ENCODE measurements around the gene PTPRM.

The PTPRM gene

GRCh38 chr18:8073167-8073566 is 506.1 kb downstream of the PTPRM start:
- H3K4me1 ChIP-seq (ENCODE audit: insufficient read depth, insufficient read length), result no peaks in the 10 kb centered on the region
- no peak overlapping the region for H3K9ac ChIP-seq (ENCODE audit: insufficient read length, low read depth)
- no peaks in the 10 kb centered on the region for H3K27me3 ChIP-seq (ENCODE audit: insufficient read depth, insufficient read length)
- peaks cover 4% of the 10 kb centered on the region for H3K36me3 ChIP-seq (ENCODE audit: insufficient read depth, insufficient read length, low read length)
- H3K4me3 ChIP-seq (ENCODE audit: insufficient read length, low read depth), result no peak overlapping the region
- H3K9me3 ChIP-seq (ENCODE audit: insufficient read depth, low read length), result no peaks in the 10 kb centered on the region
- DNase-seq (ENCODE audit: low read depth, low spot score), result no peak
- TF ChIP-seq YY1 (IDR thresholded peaks at IDR 0.05; ENCODE audit: insufficient read depth, insufficient read length) (no peak), ZNF274 (IDR thresholded peaks at IDR 0.05; ENCODE audit: low read depth, low read length) (no peak), SUZ12 (IDR thresholded peaks at IDR 0.05; ENCODE audit: extremely low read depth, insufficient read depth, insufficient read length) (no peak)

DNA sequence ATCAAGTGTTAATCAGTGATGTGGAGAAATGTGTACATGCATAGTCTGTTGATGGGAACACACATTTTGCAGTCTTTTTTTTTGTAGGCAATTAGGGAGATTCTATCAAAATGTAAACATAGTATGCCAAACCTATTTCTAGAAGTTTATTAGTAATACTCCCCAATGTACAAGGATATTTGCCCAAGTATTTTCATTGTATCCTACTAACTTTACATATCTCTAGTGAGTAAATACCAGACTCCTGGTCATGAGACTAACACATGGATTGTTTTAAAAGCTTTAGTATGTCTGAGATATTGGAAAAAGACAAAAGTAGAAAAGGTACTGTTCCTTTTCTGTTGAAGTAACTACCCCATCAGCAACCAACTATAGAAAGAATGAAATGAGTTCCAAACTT is 513.0 kb downstream of the PTPRM start:
- TF ChIP-seq ZNF274 (IDR thresholded peaks at IDR 0.05; ENCODE audit: low read depth, low read length), result no peak
- no peak for TF ChIP-seq YY1 (IDR thresholded peaks at IDR 0.05; ENCODE audit: insufficient read depth, insufficient read length)
- TF ChIP-seq SUZ12 (IDR thresholded peaks at IDR 0.05; ENCODE audit: extremely low read depth, insufficient read depth, insufficient read length), result no peak
- Histone ChIP-seq H3K4me1 (ENCODE audit: insufficient read depth, insufficient read length) (no peaks in the 10 kb centered on the region), H3K4me3 (ENCODE audit: insufficient read length, low read depth) (no peak overlapping the region), H3K9ac (ENCODE audit: insufficient read length, low read depth) (no peak overlapping the region), H3K27me3 (ENCODE audit: insufficient read depth, insufficient read length) (no peaks in the 10 kb centered on the region), H3K9me3 (ENCODE audit: insufficient read depth, low read length) (no peaks in the 10 kb centered on the region), H3K36me3 (ENCODE audit: insufficient read depth, insufficient read length, low read length) (no peaks in the 10 kb centered on the region)
- DNase-seq (ENCODE audit: low read depth, low spot score), result no peak

DNA sequence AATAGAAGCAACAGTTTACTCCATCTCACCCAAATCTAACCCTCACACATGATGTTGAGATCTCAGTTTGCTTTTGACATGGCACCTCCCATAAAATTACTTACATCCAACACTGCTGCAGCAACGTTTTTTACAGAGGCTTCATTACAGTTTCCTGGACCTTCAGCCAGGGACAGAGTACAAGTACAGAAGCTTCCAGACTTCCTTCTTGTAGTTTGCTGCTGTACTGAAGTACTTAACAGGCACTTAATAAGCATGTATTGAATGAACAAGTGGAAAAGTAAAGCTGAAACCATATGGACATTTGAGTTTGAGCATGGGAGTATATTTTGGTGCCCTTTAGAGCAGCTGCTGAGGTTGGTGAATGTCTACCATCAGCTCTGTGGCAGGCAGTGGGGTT is 514.2 kb downstream of the PTPRM start:
- DNase-seq (ENCODE audit: low read depth, low spot score), result no peak
- Histone ChIP-seq H3K4me1 (ENCODE audit: insufficient read depth, insufficient read length) (no peaks in the 10 kb centered on the region), H3K4me3 (ENCODE audit: insufficient read length, low read depth) (no peak overlapping the region), H3K9me3 (ENCODE audit: insufficient read depth, low read length) (no peaks in the 10 kb centered on the region), H3K36me3 (ENCODE audit: insufficient read depth, insufficient read length, low read length) (peaks cover 3% of the 10 kb centered on the region), H3K27me3 (ENCODE audit: insufficient read depth, insufficient read length) (no peaks in the 10 kb centered on the region), H3K9ac (ENCODE audit: insufficient read length, low read depth) (no peak overlapping the region)
- TF ChIP-seq SUZ12 (IDR thresholded peaks at IDR 0.05; ENCODE audit: extremely low read depth, insufficient read depth, insufficient read length), result no peak
- no peak for TF ChIP-seq ZNF274 (IDR thresholded peaks at IDR 0.05; ENCODE audit: low read depth, low read length)
- TF ChIP-seq YY1 (IDR thresholded peaks at IDR 0.05; ENCODE audit: insufficient read depth, insufficient read length), result no peak

- DNase-seq (ENCODE audit: low read depth, low spot score), result no peak
- H3K9ac ChIP-seq (ENCODE audit: insufficient read length, low read depth), result no peak overlapping the region
Measured at GRCh38 chr18:8081872-8082553, 514.9 kb downstream of the PTPRM start.

GRCh38 chr18:8084160-8084559 is 517.0 kb downstream of the PTPRM start:
- no peaks in the 10 kb centered on the region for H3K27me3 ChIP-seq (ENCODE audit: insufficient read depth, insufficient read length)
- H3K4me3 ChIP-seq (ENCODE audit: insufficient read length, low read depth), result no peak overlapping the region
- H3K9ac ChIP-seq (ENCODE audit: insufficient read length, low read depth), result no peak overlapping the region
- H3K36me3 ChIP-seq (ENCODE audit: insufficient read depth, insufficient read length, low read length), result peaks cover 3% of the 10 kb centered on the region
- no peaks in the 10 kb centered on the region for H3K9me3 ChIP-seq (ENCODE audit: insufficient read depth, low read length)
- TF ChIP-seq YY1 (IDR thresholded peaks at IDR 0.05; ENCODE audit: insufficient read depth, insufficient read length) (no peak), ZNF274 (IDR thresholded peaks at IDR 0.05; ENCODE audit: low read depth, low read length) (no peak), SUZ12 (IDR thresholded peaks at IDR 0.05; ENCODE audit: extremely low read depth, insufficient read depth, insufficient read length) (no peak)
- no peaks in the 10 kb centered on the region for H3K4me1 ChIP-seq (ENCODE audit: insufficient read depth, insufficient read length)
- DNase-seq (ENCODE audit: low read depth, low spot score), result peak; percentile 57

More at GRCh38 chr18:8081872-8082553, 514.9 kb downstream of the PTPRM start:
- Histone ChIP-seq H3K4me3 (ENCODE audit: insufficient read length, low read depth) (no peak overlapping the region), H3K36me3 (ENCODE audit: insufficient read depth, insufficient read length, low read length) (peaks cover 3% of the 10 kb centered on the region), H3K27me3 (ENCODE audit: insufficient read depth, insufficient read length) (no peaks in the 10 kb centered on the region), H3K9me3 (ENCODE audit: insufficient read depth, low read length) (no peaks in the 10 kb centered on the region), H3K4me1 (ENCODE audit: insufficient read depth, insufficient read length) (no peaks in the 10 kb centered on the region)
- TF ChIP-seq ZNF274 (IDR thresholded peaks at IDR 0.05; ENCODE audit: low read depth, low read length) (no peak), YY1 (IDR thresholded peaks at IDR 0.05; ENCODE audit: insufficient read depth, insufficient read length) (no peak), SUZ12 (IDR thresholded peaks at IDR 0.05; ENCODE audit: extremely low read depth, insufficient read depth, insufficient read length) (no peak)

DNA sequence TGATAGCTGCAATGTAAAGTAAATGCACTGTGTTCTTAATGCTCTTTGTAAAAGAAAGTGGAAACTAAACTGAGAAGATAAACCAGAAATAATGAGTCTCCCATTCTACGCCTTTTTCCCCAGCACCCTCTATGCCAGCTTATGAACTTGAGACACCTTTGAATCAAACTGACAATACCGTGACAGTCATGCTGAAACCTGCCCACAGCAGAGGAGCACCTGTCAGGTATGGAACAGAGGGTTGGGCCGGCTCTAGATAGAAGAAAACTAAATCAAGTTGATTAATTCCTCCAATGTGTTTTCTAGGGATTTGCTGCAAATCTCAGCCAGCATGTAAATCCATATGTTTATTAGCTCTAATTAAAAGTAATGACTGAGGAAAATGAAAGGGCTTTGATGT is 521.5 kb downstream of the PTPRM start:
- H3K27me3 ChIP-seq (ENCODE audit: insufficient read depth, insufficient read length), result no peaks in the 10 kb centered on the region
- no peak for DNase-seq (ENCODE audit: low read depth, low spot score)
- H3K9me3 ChIP-seq (ENCODE audit: insufficient read depth, low read length), result no peaks in the 10 kb centered on the region
- no peak overlapping the region for H3K4me3 ChIP-seq (ENCODE audit: insufficient read length, low read depth)
- H3K9ac ChIP-seq (ENCODE audit: insufficient read length, low read depth), result no peak overlapping the region
- peaks cover 3% of the 10 kb centered on the region for H3K36me3 ChIP-seq (ENCODE audit: insufficient read depth, insufficient read length, low read length)
- TF ChIP-seq YY1 (IDR thresholded peaks at IDR 0.05; ENCODE audit: insufficient read depth, insufficient read length) (no peak), SUZ12 (IDR thresholded peaks at IDR 0.05; ENCODE audit: extremely low read depth, insufficient read depth, insufficient read length) (no peak), ZNF274 (IDR thresholded peaks at IDR 0.05; ENCODE audit: low read depth, low read length) (no peak)
- no peaks in the 10 kb centered on the region for H3K4me1 ChIP-seq (ENCODE audit: insufficient read depth, insufficient read length)

DNA sequence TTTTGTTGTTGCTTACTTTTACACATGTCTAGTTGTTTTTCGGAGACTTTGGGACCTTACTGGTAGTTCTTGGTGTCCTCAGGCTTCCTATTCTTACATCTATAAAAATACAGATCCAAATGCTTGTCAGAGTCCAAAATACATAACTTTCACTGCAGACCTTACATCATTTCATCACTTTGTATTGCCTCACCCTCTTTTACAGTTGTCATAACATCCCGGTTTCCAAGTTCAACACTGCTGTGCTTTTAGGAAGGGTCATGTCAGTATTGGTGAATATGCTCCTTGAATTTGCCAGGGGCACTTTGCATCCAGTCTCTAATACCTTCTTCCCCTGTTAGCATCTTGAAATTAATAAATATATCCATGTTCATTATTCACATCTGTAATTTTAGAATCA is 523.9 kb downstream of the PTPRM start:
- no peak overlapping the region for H3K4me3 ChIP-seq (ENCODE audit: insufficient read length, low read depth)
- H3K4me1 ChIP-seq (ENCODE audit: insufficient read depth, insufficient read length), result no peaks in the 10 kb centered on the region
- TF ChIP-seq YY1 (IDR thresholded peaks at IDR 0.05; ENCODE audit: insufficient read depth, insufficient read length) (no peak), ZNF274 (IDR thresholded peaks at IDR 0.05; ENCODE audit: low read depth, low read length) (no peak), SUZ12 (IDR thresholded peaks at IDR 0.05; ENCODE audit: extremely low read depth, insufficient read depth, insufficient read length) (no peak)
- H3K27me3 ChIP-seq (ENCODE audit: insufficient read depth, insufficient read length), result no peaks in the 10 kb centered on the region
- H3K9me3 ChIP-seq (ENCODE audit: insufficient read depth, low read length), result no peaks in the 10 kb centered on the region
- no peak for DNase-seq (ENCODE audit: low read depth, low spot score)
- H3K9ac ChIP-seq (ENCODE audit: insufficient read length, low read depth), result no peak overlapping the region
- no peaks in the 10 kb centered on the region for H3K36me3 ChIP-seq (ENCODE audit: insufficient read depth, insufficient read length, low read length)
